ENCODE data around the gene PIGZ. TPM values are rescaled to one million over a fixed set of nuclear protein-coding genes. Genes with fewer than 3 reads are reported as not detected.

The PIGZ gene
- total and polyA plus RNA-seq, 9 of the 15 experiments (the other 6 are each of a cell fraction or from before 2014, with no cell fraction given): 0.15 to 1.8 (median 0.76) TPM

- TF ChIP-seq BRF2 (IDR thresholded peaks at IDR 0.05; ENCODE audit: borderline replicate concordance, insufficient read depth, insufficient read length) (no peak), TAF15 (IDR thresholded peaks at IDR 0.05; ENCODE audit: low read depth, low read length) (no peak), PML (IDR thresholded peaks at IDR 0.05; ENCODE audit: low read length) (no peak), HNRNPH1 (optimal IDR thresholded peaks at IDR 0.05; ENCODE audit: low read depth, low read length) (no peak), THAP12 (CRISPR knock-in tag; IDR thresholded peaks at IDR 0.05) (peak; percentile 79), NCOR1 (IDR thresholded peaks at IDR 0.05) (no peak), ZC3H8 (IDR thresholded peaks at IDR 0.05) (no peak), LARP7 (IDR thresholded peaks at IDR 0.05) (no peak), KAT7 (CRISPR knock-in tag; IDR thresholded peaks at IDR 0.05; ENCODE audit: borderline replicate concordance) (no peak), GABPB1 (CRISPR knock-in tag; IDR thresholded peaks at IDR 0.05) (no peak), ZNF592 (IDR thresholded peaks at IDR 0.05) (peak; percentile 75), ZNF277 (CRISPR knock-in tag; IDR thresholded peaks at IDR 0.05; ENCODE audit: borderline replicate concordance) (no peak), ZBTB17 (CRISPR knock-in tag; IDR thresholded peaks at IDR 0.05) (no peak), HDAC2 (IDR thresholded peaks at IDR 0.05) (no peak), U2AF1 (optimal IDR thresholded peaks at IDR 0.05; ENCODE audit: low read depth, low read length) (peak; percentile 21), HNRNPLL (IDR thresholded peaks at IDR 0.05; ENCODE audit: low read depth, low read length, poor library complexity, severe bottlenecking) (no peak), ZNF134 (CRISPR knock-in tag; conservative IDR thresholded peaks at IDR 0.05) (no peak), ZBTB7A (IDR thresholded peaks at IDR 0.05; ENCODE audit: borderline replicate concordance, control insufficient read depth, low read depth, low read length) (peak; percentile 93), STAG1 (CRISPR knock-in tag; IDR thresholded peaks at IDR 0.05; ENCODE audit: borderline replicate concordance) (peak; percentile 86)
These were observed 1.3 kb upstream of the PIGZ start (continued) for GRCh38 chr3:196969660-196970546.
